HG02623 (cell line): ENCODE results near the gene ELFN1.
"Not testable (repeated sequence)": the region's sequence is repeated elsewhere in the genome, so short reads cannot be mapped to it uniquely, and the experiment has no call there.

Experiments used
- ATAC-seq: cut with Tn5 transposase; IDR thresholded peaks from one replicate; pipeline ENCODE4 v1.9.1; 2021; ENCODE audit warnings: moderate library complexity; ENCODE audit not compliant: unreplicated experiment

ELFN1 gene

DNA sequence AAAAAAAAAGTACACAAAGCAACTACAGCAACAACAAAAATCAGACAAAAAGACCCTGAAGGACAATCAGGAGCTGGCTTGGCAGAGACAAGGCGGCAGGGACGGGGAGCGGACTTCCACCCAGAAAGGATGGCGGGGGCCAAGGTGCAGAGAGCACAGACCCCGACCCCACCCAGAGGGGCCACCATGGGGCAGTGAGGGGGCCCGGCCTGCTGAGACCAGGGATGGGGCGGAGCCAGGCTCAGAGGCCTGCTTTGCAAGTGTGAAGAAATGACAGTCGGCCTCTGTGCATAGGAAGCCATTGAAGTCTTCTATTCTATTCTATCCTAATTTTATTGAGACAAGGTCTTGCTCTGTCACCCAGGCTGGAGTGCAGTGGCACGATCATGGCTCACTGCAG, 82.0 kb downstream of the ELFN1 start:
- no peak for ATAC-seq

DNA sequence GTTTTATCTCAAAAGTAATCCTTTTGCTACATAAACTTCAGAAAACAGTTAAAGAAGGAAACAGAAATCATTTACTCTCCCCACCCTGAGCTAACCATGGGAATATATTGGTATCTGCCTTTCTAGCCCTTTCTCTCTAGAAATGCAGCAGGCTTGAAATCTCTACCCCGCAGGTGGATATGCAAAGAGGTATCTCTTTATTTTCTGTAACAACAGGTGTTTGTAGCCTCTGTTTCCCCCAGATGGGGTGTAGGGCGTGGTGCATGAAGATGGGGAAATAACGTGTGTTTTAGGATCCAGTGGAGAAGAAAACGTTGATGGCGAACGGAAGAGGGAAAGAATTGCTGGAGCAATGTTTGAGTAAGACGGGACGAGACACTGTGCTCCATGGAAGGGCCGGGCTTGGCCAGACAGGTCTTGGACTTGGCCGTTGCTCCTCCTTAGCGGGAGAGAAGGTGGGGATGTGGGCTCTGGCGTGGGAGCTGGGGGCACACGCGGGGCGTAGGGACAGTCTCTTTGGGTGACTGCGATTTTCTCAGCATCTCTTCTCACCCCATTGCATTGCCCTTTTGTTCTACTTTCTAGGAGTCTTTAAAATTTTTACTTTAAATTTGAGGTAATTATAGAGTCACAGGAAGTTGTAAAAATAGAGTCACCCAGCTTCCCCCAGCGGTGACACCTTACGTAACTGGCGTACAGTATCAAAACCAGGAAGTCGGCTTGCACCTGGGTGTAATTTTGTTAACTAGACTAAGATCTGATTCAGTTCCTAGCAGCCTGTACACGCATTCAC, 82.9 kb downstream of the ELFN1 start:
- ATAC-seq: no peak

DNA sequence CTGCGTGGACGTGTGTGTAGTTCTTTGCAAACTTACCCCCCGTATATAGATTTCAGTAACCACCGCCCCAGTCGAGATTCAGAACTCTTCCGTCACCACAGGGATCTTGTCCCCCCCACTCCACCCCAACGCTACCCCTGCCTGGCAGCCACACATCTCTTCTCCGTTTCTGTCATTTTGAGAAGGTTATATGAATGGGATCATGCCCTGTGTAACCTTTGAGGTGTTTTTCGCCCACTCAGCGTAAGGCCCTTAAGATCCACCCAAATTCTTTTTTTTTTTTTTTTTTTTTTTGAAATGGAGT, 83.4 kb downstream of the ELFN1 start:
- no peak for ATAC-seq

DNA sequence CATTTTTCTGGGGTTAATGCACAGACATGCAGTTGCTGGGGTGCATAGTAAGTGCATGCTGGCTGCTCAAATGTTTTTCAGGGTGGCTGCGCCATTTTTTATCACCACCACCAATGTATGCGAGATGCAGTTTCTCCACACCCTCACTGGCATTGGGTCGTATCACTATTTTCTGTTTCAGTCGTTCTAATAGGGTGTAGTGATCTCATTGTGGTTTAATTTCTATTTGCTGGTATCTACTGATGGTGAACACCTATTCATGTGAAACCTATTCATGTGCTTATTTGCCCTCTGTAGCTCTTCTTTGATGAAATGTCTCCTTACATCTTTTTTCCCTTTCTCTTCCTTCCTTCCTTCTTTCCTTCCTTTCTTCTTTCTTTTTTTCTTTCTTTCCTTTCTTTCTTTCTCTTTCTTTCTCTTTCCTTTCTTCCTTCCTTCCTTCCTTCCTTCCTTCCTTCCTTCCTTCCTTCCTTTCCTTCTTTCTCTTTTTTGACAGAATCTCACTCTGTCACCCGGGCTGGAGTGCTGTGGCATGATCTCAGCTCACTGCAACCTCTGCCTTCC, 84.3 kb downstream of the ELFN1 start:
- ATAC-seq: no peak

DNA sequence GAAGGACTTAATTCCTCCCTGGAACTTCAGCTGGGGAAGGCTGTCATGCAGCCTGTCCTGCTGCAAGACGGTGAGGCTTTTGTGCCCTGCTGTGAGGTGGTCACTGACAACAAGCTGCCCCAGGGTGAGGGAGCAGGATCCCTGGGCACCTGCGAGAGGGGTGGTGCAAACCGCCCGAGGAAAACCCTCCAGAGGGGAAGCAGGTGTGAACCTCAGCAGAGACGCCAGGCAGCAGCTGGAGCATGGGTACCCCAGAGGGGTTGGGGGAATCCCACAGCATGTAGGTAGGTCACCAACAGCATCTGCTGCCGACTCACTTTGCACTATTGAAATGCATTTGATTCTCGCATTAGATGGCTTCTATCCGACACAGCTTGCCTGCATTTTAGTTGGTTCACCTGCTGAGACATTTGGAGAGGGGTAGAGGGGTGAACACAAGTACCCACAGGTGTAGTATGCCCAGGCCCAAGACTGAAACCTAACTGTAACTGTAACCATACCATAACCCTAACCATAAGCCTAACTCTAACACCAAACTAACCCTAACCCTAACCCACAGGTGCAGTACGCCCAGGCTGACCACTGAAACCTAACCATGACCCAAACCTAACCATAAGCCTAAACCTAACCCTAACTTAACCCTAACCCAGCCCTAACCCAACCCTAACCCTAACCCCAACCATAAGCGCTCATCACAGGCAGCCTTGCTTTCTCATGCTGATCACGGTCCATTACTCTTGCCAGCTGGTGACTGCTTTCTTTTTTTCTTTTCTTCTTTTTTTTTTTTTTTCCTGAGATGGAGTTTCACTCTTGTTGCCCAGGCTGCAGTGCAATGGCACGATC, 85.9 kb downstream of the ELFN1 start:
- ATAC-seq: no peak

DNA sequence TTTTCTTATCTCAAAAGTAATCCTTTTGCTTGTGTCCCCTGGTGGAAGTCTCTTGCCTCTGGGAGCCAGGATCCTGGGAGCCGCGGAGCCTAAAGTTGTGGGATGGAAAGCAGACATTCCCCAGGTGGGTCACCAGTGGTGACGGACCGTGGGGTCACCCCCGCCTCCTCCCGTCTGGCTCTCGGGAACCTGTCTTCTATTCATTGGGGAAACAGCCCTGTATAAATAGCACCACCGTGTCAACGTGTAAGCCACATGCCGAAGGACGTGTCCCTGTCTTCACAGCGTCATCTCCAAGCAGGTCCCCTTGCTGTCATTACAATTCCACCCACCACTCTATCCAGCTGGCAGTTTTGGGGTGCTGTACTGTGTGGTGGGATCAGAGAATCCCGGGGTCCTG, 87.5 kb downstream of the ELFN1 start:
- ATAC-seq: no peak

DNA sequence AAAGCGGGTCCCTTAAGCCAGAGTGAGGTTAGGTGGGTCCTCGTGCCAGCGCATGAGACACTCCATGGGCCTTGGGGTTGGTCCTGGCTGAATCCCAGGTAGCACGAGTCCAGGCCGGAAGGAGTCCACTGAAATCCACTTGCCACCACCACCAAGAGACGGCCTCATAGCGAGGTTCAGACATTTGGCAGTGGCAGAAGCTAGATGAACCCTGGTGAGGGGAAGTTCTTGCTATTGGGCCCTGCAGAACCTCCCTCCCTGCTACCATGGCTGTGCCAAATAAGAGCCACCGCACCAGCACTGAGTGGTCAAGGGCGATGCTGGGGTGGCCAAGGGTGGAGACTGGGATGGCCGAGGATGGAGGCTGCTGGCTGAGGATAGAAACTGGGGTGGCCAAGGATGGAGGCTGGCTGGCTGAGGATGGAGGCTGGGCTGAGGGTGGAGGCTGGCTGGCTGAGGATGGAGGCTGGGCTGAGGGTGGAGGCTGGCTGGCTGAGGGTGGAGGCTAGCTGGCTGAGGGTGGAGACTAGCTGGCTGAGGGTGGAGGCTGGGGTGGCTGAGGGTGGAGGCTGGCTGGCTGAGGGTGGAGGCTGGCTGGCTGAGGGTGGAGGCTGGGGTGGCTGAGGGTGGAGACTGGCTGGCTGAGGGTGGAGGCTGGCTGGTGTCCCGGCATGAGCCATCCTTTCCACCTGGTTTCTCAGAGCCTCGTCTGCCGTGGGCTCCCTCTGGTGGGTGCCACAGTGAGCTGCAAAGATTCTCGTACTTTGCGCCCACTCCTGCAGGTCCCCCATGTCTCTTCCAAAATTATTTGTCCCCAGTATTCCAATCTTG, 88.2 kb downstream of the ELFN1 start:
- ATAC-seq: no peak

DNA sequence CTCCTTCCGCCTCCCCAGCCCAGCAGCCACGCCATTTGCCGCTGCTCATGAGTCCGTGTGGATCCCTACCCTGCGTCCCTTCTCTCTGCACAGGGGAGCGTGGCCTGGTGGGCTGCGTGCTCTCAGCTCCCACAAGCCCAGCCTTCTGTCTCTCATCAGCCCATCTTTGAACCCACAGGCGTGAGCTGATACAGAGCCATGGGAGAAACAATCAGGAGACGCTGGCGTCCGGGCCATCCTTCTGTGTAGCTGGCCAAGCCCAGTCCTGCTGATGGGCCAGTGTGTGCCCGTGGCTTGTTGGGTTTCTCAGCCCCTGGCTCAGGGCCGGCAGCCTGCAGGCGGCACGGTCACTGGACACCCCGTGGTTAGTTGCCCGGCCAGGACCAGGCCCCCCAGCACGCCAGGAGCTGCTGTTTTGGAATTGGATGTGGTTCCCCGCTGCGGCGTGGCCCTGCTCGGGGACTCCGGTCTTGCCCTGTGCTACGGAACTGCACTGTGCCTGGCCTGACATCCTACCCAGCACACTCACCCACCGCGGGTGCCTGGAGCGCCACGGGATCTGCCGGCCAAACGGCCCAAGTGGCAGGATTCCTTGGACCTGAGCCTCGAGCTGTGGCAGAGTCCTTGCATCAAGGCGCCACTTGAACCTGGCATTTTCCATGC, 88.9 kb downstream of the ELFN1 start:
- no peak for ATAC-seq

DNA sequence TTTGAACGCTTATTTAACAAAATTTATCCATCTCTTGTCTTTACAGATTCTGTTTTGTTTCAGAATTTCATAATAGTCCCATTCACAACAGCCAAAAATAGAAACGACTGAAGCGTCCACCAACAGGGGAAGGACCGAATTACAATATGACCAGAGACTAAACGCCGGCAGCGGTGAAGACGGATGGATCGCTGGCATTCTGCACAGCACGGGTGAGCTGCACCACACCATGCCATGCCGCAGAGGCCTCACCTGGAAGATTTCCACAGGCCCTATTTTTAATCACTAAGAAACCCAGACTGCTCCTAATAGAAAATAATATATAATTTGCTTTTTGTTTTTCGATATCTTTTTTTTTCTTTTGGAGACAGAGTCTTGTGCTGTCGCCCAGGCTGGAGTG, 91.0 kb downstream of the ELFN1 start:
- ATAC-seq: no peak

DNA sequence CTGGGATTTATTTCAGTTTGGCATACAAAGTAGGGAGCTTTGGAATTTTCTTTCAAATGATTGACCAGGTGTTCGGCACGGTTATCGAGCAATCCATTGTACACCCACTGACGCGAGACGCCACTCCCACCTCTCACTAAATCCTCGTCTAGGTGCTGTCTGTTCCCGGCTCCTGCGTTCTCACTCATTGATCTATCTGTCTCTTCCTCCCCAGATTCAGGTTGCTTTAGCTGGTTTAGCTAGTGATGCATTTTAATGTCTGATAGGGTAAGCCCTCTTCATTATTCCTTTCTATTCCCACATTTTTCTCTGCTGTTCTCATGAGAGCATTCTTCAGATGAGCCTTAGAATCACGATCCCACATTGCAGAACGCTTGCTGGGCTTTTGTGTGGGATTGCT, 91.7 kb downstream of the ELFN1 start:
- no peak for ATAC-seq

DNA sequence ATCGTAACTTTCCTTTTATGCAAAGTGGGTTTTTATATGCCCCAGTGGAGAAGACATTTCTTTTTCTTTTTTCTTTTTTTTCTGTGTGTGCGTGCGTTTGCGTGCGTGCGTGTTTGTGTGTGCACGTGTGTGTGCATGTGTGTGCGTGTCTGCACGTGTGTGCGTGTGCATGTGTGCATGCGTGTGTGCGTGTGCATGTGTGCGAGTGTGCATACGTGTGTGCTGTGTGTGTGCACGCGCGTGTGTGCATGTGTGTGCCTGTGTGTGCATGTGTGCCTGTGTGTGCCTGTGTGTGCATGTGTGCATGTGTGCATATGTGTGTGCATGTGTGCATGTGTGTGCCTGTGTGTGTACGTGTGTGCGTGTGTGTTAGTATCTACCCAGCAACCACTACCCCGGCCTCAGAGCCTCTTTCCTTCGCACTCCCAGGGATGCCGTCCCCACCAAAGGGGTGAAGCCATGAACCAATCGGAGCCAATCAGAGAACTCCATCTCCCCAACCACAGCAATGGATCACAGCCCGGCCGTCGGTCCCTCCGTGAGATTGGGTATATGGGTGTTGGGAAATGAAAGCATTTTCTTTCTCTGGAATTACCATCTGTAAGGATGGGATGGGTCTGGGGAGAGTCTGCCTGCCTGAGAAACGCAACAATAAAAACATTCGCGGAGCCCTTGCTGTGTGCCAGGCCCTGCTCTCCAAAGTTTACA, 92.3 kb downstream of the ELFN1 start:
- ATAC-seq: no peak

DNA sequence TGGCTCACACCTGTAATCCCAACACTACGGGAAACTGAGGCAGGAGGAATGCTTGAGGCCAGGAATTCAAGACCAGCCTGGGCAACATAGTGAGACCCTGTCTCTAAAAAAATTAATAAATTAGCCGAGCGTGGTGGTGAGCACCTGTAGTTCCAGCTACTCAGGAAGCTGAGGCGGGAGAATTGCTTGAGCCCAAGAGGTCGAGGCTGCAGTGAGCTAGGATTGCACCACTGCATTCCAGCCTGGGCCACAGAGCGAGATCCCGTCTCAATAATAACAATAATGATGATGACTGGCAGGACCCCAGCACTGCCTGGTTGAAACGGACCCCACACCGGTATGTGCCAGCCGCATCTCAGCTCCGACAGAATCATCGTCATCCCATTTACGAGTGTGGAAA, 93.0 kb downstream of the ELFN1 start:
- ATAC-seq: no peak

DNA sequence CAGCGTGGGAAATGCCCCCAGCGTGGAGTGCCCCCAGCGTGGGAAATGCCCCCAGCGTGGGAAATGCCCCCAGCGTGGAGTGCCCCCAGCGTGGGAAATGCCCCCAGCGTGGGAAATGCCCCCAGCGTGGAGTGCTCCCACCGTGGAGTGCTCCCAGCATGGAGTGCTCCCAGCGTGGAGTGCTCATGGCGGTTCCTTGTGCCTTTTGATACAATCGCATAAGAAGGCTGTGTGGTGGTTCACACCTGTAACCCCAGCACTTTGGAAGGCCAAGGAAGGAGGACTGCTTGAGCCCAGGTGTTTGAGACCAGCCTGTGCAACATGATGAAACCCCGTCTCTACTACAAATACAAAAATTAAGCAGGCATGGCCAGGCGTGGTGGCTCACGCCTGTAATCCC, 93.8 kb downstream of the ELFN1 start:
- ATAC-seq: not testable (repeated sequence)

DNA sequence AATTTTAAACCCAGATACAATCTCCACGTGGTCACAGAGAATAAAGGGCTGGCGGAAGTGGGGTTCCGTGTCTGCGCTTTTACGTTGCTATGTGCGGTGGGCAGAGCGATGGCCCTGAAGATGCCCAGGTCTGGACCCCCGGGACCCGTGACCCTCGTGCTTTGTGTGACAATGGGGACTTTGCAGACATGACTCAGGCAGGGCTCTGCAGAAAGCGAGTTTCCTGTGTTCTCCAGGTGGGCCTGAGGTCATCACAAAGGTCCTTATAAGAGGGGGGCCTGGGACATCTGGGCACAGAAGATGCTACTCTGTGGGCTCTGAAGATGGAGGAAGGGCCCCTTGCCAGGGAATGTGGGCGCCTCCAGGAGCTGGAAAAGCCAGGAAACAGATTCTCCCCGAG, 95.3 kb downstream of the ELFN1 start:
- no peak for ATAC-seq

DNA sequence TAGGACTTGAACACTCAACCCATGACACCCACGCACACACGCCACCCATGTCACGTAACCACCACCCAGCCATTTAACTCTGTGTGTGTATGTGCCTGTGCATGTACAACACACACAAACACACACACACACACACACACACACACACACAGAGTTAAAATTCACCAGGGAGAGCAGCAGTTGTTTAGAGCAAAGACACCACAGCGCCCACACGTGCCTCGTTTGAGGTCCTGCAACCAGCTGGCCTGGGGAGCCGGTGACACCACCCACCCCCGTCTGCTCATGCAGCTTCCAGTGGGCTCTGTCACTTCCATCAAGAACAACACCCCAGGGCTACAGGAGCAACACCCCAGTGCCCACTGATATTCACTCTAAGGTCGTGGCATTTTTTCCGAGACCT, 97.4 kb downstream of the ELFN1 start:
- ATAC-seq: no peak

DNA sequence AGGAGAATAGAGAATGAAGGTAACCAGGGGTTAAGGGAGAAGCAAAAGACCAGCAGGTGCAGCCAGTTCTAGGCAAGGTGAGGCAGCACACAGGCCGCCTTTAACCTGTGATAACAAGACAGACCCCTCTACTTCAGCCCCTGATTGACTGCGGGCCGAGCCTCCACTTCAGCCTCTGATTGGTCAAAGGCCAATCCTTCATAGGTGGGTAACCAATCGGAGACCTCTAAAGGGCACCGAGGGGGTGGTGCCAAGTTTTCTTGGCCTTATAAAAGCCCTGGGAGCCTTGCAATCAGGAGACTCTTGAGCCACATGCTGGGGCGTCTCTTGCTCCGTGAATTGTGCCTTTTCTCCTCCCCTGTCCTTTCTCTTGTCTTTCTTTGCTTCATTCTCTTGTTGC, 98.8 kb downstream of the ELFN1 start:
- ATAC-seq: no peak

DNA sequence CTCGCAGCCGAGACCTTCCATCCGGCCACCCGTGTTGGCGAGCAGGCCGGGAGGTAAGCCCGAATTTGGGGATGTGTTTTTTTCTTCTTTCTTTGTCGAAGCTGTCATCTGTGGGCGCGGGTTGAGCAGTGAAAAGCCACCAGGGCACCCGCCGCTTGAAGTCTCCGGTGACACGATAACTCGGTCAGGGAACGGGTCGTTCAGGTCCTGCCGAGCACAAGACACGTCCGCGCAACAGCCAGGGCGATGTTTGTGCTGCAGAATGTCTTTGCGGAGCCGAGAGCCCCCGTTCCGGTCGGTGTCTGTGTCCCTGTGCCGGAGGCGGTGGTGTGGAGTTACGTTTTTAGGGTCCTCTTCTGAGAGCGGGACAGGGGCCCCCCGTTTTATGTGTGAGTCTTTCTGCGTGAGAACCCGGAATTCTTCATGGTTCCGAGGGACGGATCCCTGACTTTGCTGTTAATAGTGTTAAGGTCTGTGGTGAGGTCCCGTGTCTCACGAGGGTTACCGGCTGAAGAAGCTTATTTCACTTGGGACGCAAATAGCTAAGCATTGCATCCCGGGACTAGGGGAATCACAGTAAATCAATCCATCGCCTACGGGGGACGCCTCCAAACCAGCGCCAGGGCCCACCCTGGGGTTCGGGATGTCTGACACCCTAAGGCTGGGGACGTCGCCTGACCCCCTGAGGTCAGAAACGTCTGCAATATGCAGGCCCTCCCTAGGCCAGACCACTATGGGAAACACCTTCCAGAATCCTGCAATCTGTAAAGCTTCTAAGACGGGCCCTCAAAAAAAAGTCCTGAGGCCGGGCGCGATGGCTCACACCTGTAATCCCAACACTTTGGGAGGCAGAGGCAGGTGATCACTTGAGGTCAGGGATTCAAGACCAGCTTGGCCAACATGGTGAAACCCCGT, 99.5 kb downstream of the ELFN1 start:
- ATAC-seq: no peak

DNA sequence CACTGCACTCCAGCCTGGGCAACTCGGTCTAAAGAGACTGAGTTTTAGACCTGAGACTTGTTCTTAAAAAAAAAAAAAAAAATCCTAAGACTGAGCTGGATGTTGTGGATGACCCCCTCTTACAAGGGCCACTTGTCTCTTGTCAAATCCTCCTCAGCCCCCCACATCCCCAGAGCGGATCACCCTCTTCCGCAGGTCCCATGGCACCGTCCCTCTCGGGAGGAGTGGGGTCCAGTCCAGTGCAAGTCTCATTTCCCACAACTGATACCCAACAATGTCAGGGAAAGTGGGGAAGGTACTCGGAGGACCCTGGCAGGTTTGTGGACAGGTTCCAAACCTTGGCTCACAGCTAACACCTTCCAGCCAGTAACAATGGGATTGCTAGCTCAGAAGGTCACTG, 100.3 kb downstream of the ELFN1 start:
- ATAC-seq: no peak

DNA sequence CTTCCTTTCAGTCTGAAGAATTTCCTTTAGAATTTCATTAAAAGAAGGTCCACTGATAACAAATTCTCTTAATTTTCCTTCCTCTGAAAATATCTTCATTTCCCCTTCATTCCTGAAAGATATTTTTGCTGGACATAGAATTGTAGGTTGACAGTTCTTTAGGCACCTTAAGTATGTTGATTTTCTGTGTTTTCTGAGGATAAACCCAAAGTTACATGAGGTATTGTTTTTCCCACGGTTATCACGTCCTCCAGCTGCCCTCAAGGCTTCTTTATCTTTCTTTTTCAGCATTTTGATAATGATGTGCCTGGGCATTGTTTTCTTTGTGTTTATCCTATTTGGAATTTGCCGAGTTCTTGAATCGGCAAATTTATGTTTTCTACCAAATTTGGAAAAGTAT, 105.3 kb downstream of the ELFN1 start:
- no peak for ATAC-seq
